ENCODE results near the gene TRIM47.
A peak's percentile ranks its signal among the peaks of the same experiment; 100 is the strongest.

TRIM47 gene

DNA sequence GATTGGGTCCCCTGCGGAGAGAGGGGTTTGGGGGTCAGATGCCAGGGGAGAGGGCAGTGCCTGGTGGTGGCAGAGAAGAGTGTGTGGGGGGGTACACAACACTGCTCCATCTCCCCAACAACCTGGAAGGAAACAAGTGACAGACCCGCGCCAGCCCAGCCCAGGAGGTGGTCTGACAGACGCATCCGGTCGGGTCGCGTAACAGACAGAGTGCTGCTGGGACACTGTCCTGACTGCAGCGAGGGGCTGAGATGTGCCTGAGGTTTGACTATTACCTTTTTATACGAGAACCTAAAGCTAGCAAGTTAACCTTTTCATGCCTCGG, 50.3 kb downstream of the TRIM47 start:
- no peak for DNase-seq

DNA sequence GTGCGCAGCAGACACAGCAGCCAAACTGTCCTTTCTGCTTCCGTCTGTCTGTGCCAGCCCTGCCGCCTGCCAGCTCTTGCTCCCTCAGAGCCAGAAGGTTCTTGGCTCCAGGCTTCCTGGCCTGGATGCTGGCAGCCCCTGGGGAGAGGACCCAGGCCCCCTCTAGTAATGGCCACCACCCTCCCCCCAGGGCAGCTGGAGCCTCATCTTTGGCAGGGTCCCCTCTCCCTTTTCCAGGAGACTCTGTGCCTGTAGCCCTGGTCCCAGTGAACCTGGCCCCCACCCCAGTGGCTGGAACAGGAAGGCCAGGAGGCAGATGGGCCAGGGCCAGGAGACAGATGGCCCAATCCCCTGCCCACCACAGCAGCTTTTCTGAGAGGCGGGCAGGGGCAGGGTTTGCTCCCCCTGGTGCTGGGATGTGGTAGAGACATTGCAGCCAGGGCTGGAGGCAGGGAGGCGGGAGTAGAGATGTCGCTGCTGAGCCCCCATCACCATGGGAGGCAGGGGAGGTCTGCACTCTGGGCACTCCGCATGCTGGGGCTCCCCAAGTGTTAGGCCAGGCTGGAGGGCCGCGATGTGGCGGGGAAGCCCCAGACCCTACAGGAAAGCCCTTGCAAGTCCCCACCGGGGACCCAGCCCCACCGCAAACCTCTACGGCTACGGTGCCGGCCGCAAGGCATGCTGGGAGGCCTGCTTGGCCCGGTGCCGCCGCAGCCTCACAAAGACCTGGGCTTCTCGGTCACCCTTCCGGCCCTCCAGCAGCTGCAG, 50.9 kb downstream of the TRIM47 start:
- DNase-seq = peak; percentile 79

DNA sequence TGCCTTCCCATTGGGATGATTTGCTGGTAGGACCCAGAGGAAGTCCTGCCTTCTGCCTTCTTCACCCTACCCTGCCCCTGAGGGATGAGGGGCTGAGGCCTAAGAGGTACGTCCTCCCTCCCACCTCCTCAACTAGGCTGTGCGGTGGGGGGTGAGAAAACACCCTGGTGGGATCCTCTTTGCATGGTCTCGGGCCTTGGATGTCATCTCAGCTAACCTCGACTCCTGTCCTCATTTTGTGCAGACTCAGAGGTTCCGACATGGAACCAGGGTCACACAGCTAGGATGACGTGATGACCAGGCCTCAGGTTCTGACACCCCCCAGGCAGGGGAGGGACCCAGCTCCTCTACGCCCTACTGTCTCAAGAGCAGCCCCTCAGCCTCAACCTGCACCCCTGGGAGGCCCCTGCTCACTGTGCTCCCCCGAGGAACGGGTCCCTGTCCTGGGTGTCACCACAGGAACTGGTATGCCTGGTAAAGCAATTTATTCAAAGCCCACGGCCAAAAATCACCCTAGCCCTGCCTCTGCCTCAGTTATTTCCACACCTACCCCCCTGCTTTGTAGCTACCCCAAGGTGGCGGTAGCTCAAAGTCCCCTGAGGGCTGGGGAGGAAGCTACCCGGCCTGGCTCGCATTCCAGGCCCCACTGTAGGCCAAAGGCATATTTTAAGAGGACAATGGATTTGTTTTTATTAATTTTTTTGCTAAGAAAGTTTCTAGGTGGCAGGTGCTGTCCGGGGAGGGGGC, 51.6 kb downstream of the TRIM47 start:
- DNase-seq = no peak

DNA sequence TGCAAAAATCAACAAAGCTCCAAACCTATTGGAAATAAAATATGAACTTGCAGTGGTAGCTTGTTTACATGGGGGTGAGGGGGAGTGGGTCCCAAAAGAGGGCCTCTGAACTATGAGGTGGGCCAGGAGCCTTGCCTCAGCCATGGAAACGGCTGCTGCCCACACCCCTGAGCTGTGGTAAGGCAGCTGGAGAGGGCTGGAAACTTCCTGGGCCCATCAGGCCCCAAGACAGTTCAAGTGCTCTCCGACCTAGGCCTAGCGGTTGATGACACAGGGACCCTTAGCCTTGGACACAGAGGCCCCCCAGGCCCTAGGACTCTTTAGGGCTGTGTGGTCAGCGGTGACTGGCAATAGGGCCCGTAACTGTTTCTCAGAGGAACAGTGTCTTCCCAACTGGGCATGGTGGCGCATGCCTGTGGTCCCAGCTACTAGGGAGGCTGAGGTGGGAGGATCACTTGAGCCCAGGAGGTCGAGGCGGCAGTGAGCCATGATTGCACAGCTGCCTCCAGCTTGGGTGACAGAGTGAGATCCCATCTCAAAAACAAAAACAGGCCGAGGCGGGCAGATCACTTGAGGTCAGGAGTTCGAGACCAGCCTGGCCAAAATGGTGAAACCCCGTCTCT, 52.5 kb downstream of the TRIM47 start:
- no peak for DNase-seq

DNA sequence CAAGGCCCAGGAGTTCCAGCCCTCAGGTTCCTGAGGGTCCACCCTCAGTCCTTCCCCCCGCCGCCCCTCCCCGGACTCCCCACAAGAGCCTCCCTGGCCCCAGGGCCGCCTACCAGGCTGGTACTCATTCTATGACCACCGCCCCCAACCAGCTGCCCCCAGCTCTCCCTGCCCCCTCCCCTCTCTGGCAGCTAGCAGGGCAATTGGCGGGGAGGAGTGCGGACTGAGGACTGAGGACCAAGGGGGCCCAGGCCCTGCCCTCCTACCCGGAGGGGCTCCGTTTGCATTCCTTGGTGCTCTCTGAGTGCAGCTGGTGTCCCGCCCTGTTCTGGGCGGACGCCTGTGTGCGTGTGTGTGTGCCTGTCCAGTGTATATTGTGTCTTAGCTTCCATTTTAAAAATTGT, 53.2 kb downstream of the TRIM47 start:
- DNase-seq = no peak

DNA sequence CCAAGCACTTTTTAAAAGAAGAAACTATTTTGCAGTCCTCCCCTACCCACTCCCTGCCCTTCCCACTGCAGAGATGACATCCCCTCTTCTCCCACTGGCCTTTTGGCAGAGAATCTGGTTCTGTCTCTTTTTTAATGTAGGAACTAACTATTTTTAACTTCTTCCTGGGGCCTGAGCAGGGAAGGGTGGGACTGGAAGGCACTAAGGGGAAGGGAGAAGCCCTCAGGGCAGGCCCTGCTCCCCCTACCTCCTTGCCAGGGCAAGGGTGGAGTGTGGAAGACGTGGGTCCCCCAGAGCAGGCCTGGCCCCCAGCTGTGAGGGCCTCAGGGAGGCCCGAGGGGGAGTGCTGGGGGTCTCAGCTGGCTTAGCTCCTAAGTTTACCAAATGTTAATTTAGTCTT, 53.7 kb downstream of the TRIM47 start:
- no peak for DNase-seq
